Stromal cell of bone marrow (primary cell): ENCODE results near the gene GGACT.
"Not testable (repeated sequence)": the region's sequence is repeated elsewhere in the genome, so short reads cannot be mapped to it uniquely, and the experiment has no call there.

Source experiments
- DNase-seq: peaks from one replicate; pipeline ENCODE4 v3.0.0-alpha.2; 2012; ENCODE audit warnings: low read depth

The GGACT gene

GRCh38 chr13:100588331-100589177 lies at the start of gene GGACT:
TSS of gene GGACT (minus strand) at chr13:100588789. CDS start at chr13:100532591, 56,198 bp downstream.
- DNase-seq = peak; percentile 26

- no peak for DNase-seq
These were observed 49.2 kb upstream of the GGACT start for GRCh38 chr13:100637796-100638195.

GRCh38 chr13:100637380-100637779 lies 48.8 kb upstream of the GGACT start:
- no peak for DNase-seq

GRCh38 chr13:100636441-100636840 lies 47.9 kb upstream of the GGACT start:
- no peak for DNase-seq

- no peak for DNase-seq
These were observed 47.4 kb upstream of the GGACT start for GRCh38 chr13:100636004-100636403.

- DNase-seq = no peak
These were observed 46.1 kb upstream of the GGACT start for GRCh38 chr13:100634696-100635095.

GRCh38 chr13:100633461-100633860 lies 44.9 kb upstream of the GGACT start:
- peak; percentile 79 for DNase-seq

- no peak for DNase-seq
These were observed 42.0 kb upstream of the GGACT start for GRCh38 chr13:100630555-100630954.

GRCh38 chr13:100627120-100627519 lies 38.5 kb upstream of the GGACT start:
- no peak for DNase-seq

GRCh38 chr13:100625447-100625846 lies 36.9 kb upstream of the GGACT start:
- DNase-seq = no peak

- DNase-seq = no peak
These were observed 32.2 kb upstream of the GGACT start for GRCh38 chr13:100620792-100621191.

- no peak for DNase-seq
These were observed 31.4 kb upstream of the GGACT start for GRCh38 chr13:100619940-100620339.

- DNase-seq = not testable (repeated sequence)
These were observed 30.3 kb upstream of the GGACT start for GRCh38 chr13:100618897-100619296.

GRCh38 chr13:100613031-100613430 lies 24.4 kb upstream of the GGACT start:
- no peak for DNase-seq

GRCh38 chr13:100611678-100612492 lies 23.3 kb upstream of the GGACT start:
- DNase-seq = no peak

- no peak for DNase-seq
These were observed 22.1 kb upstream of the GGACT start for GRCh38 chr13:100610391-100611347.

GRCh38 chr13:100608906-100609305 lies 20.3 kb upstream of the GGACT start:
- no peak for DNase-seq

GRCh38 chr13:100608489-100608888 lies 19.9 kb upstream of the GGACT start:
- no peak for DNase-seq

- DNase-seq = no peak
These were observed 16.5 kb upstream of the GGACT start for GRCh38 chr13:100604918-100605710.

- no peak for DNase-seq
These were observed 14.0 kb upstream of the GGACT start for GRCh38 chr13:100602493-100603111.

GRCh38 chr13:100601716-100602115 lies 13.1 kb upstream of the GGACT start:
- no peak for DNase-seq
